WTC11 (cell line): ENCODE results near the gene FBP1. TPM values are rescaled to one million over a fixed set of nuclear protein-coding genes. Genes with fewer than 3 reads are reported as not detected.

Experiments
- ATAC-seq: fragments of 200-7000 bp; cut with Tn5 transposase; 2 replicates; pipeline ENCODE4 v1.10.0; 2021; ENCODE audit warnings: mild to moderate bottlenecking, moderate library complexity
- CTCF ChIA-PET: fragments of 300-600 bp; sonication (Branson Sonifier 250); formaldehyde crosslinking; loops from one replicate; lab custom pipeline; 2021; ENCODE audit warnings: antibody characterized with exemption; lab: Charles Lee
- POLR2A ChIA-PET: fragments of 350-600 bp; sonication (Branson Sonifier 250); formaldehyde crosslinking; loops from one replicate; lab custom pipeline; 2021; ENCODE audit warnings: antibody characterized with exemption; lab: Charles Lee
- DNase-seq: peaks from one replicate; pipeline ENCODE4 v3.0.0; 2021; ENCODE audit warnings: low spot score
- H3K27ac Mint-ChIP-seq: 2 replicates; pipeline ENCODE4 v1.8.0; 2021; ENCODE audit warnings: mixed read lengths
- H3K27me3 Mint-ChIP-seq: 2 replicates; pipeline ENCODE4 v1.8.0; 2021; ENCODE audit warnings: low read depth, mild to moderate bottlenecking, moderate library complexity, mixed read lengths
- H3K36me3 Mint-ChIP-seq: 2 replicates; pipeline ENCODE4 v1.8.0; 2021; ENCODE audit warnings: mixed read lengths
- H3K4me1 Mint-ChIP-seq: 2 replicates; pipeline ENCODE4 v1.8.0; 2022; ENCODE audit warnings: mixed read lengths
- H3K4me3 Mint-ChIP-seq: 2 replicates; pipeline ENCODE4 v1.8.0; 2021; ENCODE audit warnings: mild to moderate bottlenecking, moderate library complexity, mixed read lengths
- H3K9me3 Mint-ChIP-seq: 2 replicates; pipeline ENCODE4 v1.8.0; 2021; ENCODE audit warnings: mixed read lengths
- ATF6 ChIP-seq: sonication (generic); formaldehyde crosslinking; IDR thresholded peaks from 2 replicates; pipeline ENCODE4 v1.8.1; 2023; ENCODE audit warnings: mild to moderate bottlenecking, missing genetic modification reagents
- ELF4 ChIP-seq: sonication (generic); formaldehyde crosslinking; IDR thresholded peaks from 2 replicates; pipeline ENCODE4 v1.8.1; 2022; ENCODE audit warnings: low read depth, mild to moderate bottlenecking, moderate library complexity, missing genetic modification reagents
- GTF2I ChIP-seq: fragments of 250-450 bp; sonication (Bioruptor Pico); conservative IDR thresholded peaks from 2 replicates; pipeline ENCODE4 v1.4.0; 2021; ENCODE audit warnings: mild to moderate bottlenecking
- HMGA2 ChIP-seq: fragments of 250-450 bp; sonication (Bioruptor Pico); IDR thresholded peaks from 2 replicates; pipeline ENCODE4 v1.4.0; 2021; ENCODE audit warnings: mild to moderate bottlenecking, moderate library complexity
- JUN ChIP-seq: sonication (generic); formaldehyde crosslinking; IDR thresholded peaks from 2 replicates; pipeline ENCODE4 v1.8.0; 2023; ENCODE audit warnings: mild to moderate bottlenecking, missing genetic modification reagents
- MXD4 ChIP-seq: fragments of 250-450 bp; sonication (Bioruptor Pico); IDR thresholded peaks from 2 replicates; pipeline ENCODE4 v1.8.0; 2021; ENCODE audit warnings: mild to moderate bottlenecking, moderate library complexity, borderline replicate concordance
- MYBL2 ChIP-seq: sonication (generic); formaldehyde crosslinking; IDR thresholded peaks from 2 replicates; pipeline ENCODE4 v1.8.1; 2023; ENCODE audit warnings: mild to moderate bottlenecking, moderate library complexity, missing genetic modification reagents
- NFE2L1 ChIP-seq: sonication (generic); formaldehyde crosslinking; IDR thresholded peaks from 2 replicates; pipeline ENCODE4 v1.8.1; 2023; ENCODE audit warnings: missing genetic modification reagents
- OVOL2 ChIP-seq: fragments of 250-450 bp; sonication (Bioruptor Pico); IDR thresholded peaks from 2 replicates; pipeline ENCODE4 v1.9.0; 2021; ENCODE audit warnings: mild to moderate bottlenecking, borderline replicate concordance
- PRDM15 ChIP-seq: sonication (generic); formaldehyde crosslinking; IDR thresholded peaks from 2 replicates; pipeline ENCODE4 v1.8.0; 2022; ENCODE audit warnings: missing genetic modification reagents
- SMAD3 ChIP-seq: sonication (generic); formaldehyde crosslinking; IDR thresholded peaks from 2 replicates; pipeline ENCODE4 v1.8.0; 2022; ENCODE audit warnings: missing genetic modification reagents, mild to moderate bottlenecking, borderline replicate concordance
- ZNF396 ChIP-seq: fragments of 250-450 bp; sonication (Bioruptor Pico); IDR thresholded peaks from 2 replicates; pipeline ENCODE4 v1.8.0; 2021; ENCODE audit warnings: mild to moderate bottlenecking, moderate library complexity, borderline replicate concordance
- ZNF425 ChIP-seq: fragments of 250-450 bp; sonication (Bioruptor Pico); conservative IDR thresholded peaks from 2 replicates; pipeline ENCODE4 v1.9.0; 2021; ENCODE audit warnings: mild to moderate bottlenecking
- total RNA-seq: library from RNA; stranded (reverse); gene quantifications from 3 replicates; pipeline ENCODE4 v1.2.3, GENCODE V29; 2021
- TF ChIP-seq, protein P1 (sequence below): sonication (generic); formaldehyde crosslinking; IDR thresholded peaks from 2 replicates; pipeline ENCODE4 v1.8.0; 2023; ENCODE audit warnings: mild to moderate bottlenecking, missing genetic modification reagents
- TF ChIP-seq, protein P2 (sequence below): sonication (generic); formaldehyde crosslinking; IDR thresholded peaks from 2 replicates; pipeline ENCODE4 v1.8.0; 2023; ENCODE audit warnings: missing genetic modification reagents, mild to moderate bottlenecking, borderline replicate concordance
- TF ChIP-seq, protein P3 (sequence below): sonication (generic); formaldehyde crosslinking; IDR thresholded peaks from 2 replicates; pipeline ENCODE4 v1.8.0; 2022; ENCODE audit warnings: mild to moderate bottlenecking, missing genetic modification reagents

FBP1 gene
- total RNA-seq, 1 experiment from 2014 or later: 6.4 TPM

- TF ChIP-seq MXD4 (CRISPR knock-in tag): no peak
- no peak for TF ChIP-seq ZNF425 (CRISPR knock-in tag)
- TF ChIP-seq, protein P1, sequence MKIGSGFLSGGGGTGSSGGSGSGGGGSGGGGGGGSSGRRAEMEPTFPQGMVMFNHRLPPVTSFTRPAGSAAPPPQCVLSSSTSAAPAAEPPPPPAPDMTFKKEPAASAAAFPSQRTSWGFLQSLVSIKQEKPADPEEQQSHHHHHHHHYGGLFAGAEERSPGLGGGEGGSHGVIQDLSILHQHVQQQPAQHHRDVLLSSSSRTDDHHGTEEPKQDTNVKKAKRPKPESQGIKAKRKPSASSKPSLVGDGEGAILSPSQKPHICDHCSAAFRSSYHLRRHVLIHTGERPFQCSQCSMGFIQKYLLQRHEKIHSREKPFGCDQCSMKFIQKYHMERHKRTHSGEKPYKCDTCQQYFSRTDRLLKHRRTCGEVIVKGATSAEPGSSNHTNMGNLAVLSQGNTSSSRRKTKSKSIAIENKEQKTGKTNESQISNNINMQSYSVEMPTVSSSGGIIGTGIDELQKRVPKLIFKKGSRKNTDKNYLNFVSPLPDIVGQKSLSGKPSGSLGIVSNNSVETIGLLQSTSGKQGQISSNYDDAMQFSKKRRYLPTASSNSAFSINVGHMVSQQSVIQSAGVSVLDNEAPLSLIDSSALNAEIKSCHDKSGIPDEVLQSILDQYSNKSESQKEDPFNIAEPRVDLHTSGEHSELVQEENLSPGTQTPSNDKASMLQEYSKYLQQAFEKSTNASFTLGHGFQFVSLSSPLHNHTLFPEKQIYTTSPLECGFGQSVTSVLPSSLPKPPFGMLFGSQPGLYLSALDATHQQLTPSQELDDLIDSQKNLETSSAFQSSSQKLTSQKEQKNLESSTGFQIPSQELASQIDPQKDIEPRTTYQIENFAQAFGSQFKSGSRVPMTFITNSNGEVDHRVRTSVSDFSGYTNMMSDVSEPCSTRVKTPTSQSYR (CRISPR knock-in tag): no peak
- TF ChIP-seq MYBL2: no peak
- no peak for TF ChIP-seq GTF2I
- TF ChIP-seq ZNF396 (CRISPR knock-in tag): no peak
- no peak for TF ChIP-seq OVOL2
Observed at GRCh38 chr9:94627287-94627686, 12.0 kb downstream of the FBP1 start (continued).

GRCh38 chr9:94625835-94626234 lies 13.5 kb downstream of the FBP1 start:
- POLR2A ChIA-PET: no interaction called here
- no peaks in the 10 kb centered on the region for H3K36me3 Mint-ChIP-seq
- no peak for ATAC-seq

More at GRCh38 chr9:94625835-94626234, 13.5 kb downstream of the FBP1 start:
- Mint-ChIP-seq H3K4me1 (peaks cover 13% of the 10 kb centered on the region), H3K4me3 (no peak overlapping the region), H3K27me3 (no peaks in the 10 kb centered on the region), H3K27ac (no peak overlapping the region), H3K9me3 (no peaks in the 10 kb centered on the region)
- CTCF ChIA-PET: interaction anchor here (0.9 to 1.6 kb wide), 4 partner anchors 12 to 71 kb away, joined by 3 to 7 read pairs (median 6); partner anchors contain the start of gene PCAT7
- TF ChIP-seq PRDM15: no peak
- TF ChIP-seq, protein P1 (CRISPR knock-in tag): no peak
- no peak for TF ChIP-seq HMGA2 (CRISPR knock-in tag)
- no peak for TF ChIP-seq ATF6
- no peak for TF ChIP-seq NFE2L1 (CRISPR knock-in tag)
- TF ChIP-seq, protein P2, sequence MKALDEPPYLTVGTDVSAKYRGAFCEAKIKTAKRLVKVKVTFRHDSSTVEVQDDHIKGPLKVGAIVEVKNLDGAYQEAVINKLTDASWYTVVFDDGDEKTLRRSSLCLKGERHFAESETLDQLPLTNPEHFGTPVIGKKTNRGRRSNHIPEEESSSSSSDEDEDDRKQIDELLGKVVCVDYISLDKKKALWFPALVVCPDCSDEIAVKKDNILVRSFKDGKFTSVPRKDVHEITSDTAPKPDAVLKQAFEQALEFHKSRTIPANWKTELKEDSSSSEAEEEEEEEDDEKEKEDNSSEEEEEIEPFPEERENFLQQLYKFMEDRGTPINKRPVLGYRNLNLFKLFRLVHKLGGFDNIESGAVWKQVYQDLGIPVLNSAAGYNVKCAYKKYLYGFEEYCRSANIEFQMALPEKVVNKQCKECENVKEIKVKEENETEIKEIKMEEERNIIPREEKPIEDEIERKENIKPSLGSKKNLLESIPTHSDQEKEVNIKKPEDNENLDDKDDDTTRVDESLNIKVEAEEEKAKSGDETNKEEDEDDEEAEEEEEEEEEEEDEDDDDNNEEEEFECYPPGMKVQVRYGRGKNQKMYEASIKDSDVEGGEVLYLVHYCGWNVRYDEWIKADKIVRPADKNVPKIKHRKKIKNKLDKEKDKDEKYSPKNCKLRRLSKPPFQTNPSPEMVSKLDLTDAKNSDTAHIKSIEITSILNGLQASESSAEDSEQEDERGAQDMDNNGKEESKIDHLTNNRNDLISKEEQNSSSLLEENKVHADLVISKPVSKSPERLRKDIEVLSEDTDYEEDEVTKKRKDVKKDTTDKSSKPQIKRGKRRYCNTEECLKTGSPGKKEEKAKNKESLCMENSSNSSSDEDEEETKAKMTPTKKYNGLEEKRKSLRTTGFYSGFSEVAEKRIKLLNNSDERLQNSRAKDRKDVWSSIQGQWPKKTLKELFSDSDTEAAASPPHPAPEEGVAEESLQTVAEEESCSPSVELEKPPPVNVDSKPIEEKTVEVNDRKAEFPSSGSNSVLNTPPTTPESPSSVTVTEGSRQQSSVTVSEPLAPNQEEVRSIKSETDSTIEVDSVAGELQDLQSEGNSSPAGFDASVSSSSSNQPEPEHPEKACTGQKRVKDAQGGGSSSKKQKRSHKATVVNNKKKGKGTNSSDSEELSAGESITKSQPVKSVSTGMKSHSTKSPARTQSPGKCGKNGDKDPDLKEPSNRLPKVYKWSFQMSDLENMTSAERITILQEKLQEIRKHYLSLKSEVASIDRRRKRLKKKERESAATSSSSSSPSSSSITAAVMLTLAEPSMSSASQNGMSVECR (CRISPR knock-in tag): no peak
- no peak for TF ChIP-seq JUN (CRISPR knock-in tag)
- TF ChIP-seq SMAD3: no peak
- no peak for TF ChIP-seq ELF4 (CRISPR knock-in tag)
- TF ChIP-seq, protein P3, sequence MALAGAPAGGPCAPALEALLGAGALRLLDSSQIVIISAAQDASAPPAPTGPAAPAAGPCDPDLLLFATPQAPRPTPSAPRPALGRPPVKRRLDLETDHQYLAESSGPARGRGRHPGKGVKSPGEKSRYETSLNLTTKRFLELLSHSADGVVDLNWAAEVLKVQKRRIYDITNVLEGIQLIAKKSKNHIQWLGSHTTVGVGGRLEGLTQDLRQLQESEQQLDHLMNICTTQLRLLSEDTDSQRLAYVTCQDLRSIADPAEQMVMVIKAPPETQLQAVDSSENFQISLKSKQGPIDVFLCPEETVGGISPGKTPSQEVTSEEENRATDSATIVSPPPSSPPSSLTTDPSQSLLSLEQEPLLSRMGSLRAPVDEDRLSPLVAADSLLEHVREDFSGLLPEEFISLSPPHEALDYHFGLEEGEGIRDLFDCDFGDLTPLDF (CRISPR knock-in tag): no peak
- TF ChIP-seq, all 79 proteins: peak for 0
- no peak for DNase-seq
